CD4-positive, alpha-beta T cell treated with Interleukin-4 for 4 hours (primary cell): ENCODE data around the gene HSBP1L1.
A peak's percentile ranks its signal among the peaks of the same experiment; 100 is the strongest.

Experiments used
- DNase-seq: peaks from one replicate; pipeline ENCODE4 v3.0.0-alpha.2; 2020

The HSBP1L1 gene

GRCh38 chr18:79930020-79930642, 34.3 kb upstream of the HSBP1L1 start:
- no peak for DNase-seq

GRCh38 chr18:79931475-79931874, 33.0 kb upstream of the HSBP1L1 start:
- no peak for DNase-seq

GRCh38 chr18:79932907-79933306, 31.5 kb upstream of the HSBP1L1 start:
- no peak for DNase-seq

GRCh38 chr18:79933765-79934164, 30.7 kb upstream of the HSBP1L1 start:
- no peak for DNase-seq

GRCh38 chr18:79934311-79935097, 29.9 kb upstream of the HSBP1L1 start:
- no peak for DNase-seq

- no peak for DNase-seq
Observed at GRCh38 chr18:79935098-79935480, 29.4 kb upstream of the HSBP1L1 start.

- DNase-seq, result no peak
Observed at GRCh38 chr18:79935499-79935898, 28.9 kb upstream of the HSBP1L1 start.

GRCh38 chr18:79935925-79936324, 28.5 kb upstream of the HSBP1L1 start:
- no peak for DNase-seq

GRCh38 chr18:79936641-79937040, 27.8 kb upstream of the HSBP1L1 start:
- no peak for DNase-seq

GRCh38 chr18:79937103-79937860, 27.2 kb upstream of the HSBP1L1 start:
- no peak for DNase-seq

- no peak for DNase-seq
Observed at GRCh38 chr18:79938196-79938595, 26.2 kb upstream of the HSBP1L1 start.

GRCh38 chr18:79939096-79939495, 25.3 kb upstream of the HSBP1L1 start:
- DNase-seq, result no peak

- no peak for DNase-seq
Observed at GRCh38 chr18:79940126-79940813, 24.2 kb upstream of the HSBP1L1 start.

GRCh38 chr18:79940814-79941472, 23.5 kb upstream of the HSBP1L1 start:
- no peak for DNase-seq

- DNase-seq, result no peak
Observed at GRCh38 chr18:79941473-79942119, 22.8 kb upstream of the HSBP1L1 start.

- no peak for DNase-seq
Observed at GRCh38 chr18:79942211-79942610, 22.2 kb upstream of the HSBP1L1 start.

GRCh38 chr18:79942786-79943607, 21.4 kb upstream of the HSBP1L1 start:
- no peak for DNase-seq

GRCh38 chr18:79943608-79944125, 20.8 kb upstream of the HSBP1L1 start:
- DNase-seq, result no peak

GRCh38 chr18:79944126-79944731, 20.2 kb upstream of the HSBP1L1 start:
- DNase-seq, result peak; percentile 9

- DNase-seq, result no peak
Observed at GRCh38 chr18:79944746-79945117, 19.7 kb upstream of the HSBP1L1 start.
